Measurements from ENCODE around the gene LSM11. TPM values are rescaled to one million over a fixed set of nuclear protein-coding genes. Genes with fewer than 3 reads are reported as not detected.
A peak's percentile ranks its signal among the peaks of the same experiment; 100 is the strongest.

LSM11 gene
- polyA plus RNA-seq, 1 experiment, result 2.4 TPM

GRCh38 chr5:157761690-157762621 lies 18.4 kb downstream of the LSM11 start:
- TF ChIP-seq CTCF (IDR thresholded peaks at IDR 0.05; ENCODE audit: insufficient read depth, low read depth, low read length), result peak; percentile 82
- ChIA-PET POLR2A (no interaction called here), CTCF (interaction anchor here (0.5 to 6.2 kb wide), 21 partner anchors 8 to 1369 kb away, joined by 3 to 33 read pairs (median 3); partner anchors contain the start of genes CLINT1, LSM11 and THG1L)
- no peak overlapping the region for H3K4me3 ChIP-seq (ENCODE audit: low read depth, low read length)
- H3K36me3 ChIP-seq (ENCODE audit: control insufficient read depth, insufficient read depth, low read length), result no peaks in the 10 kb centered on the region
- DNase-seq (ENCODE audit: low read depth), result no peak
- H3K27me3 ChIP-seq (ENCODE audit: control insufficient read depth, insufficient read depth, low read length), result no peaks in the 10 kb centered on the region

GRCh38 chr5:157764531-157764930 lies 21.0 kb downstream of the LSM11 start:
- no peaks in the 10 kb centered on the region for H3K36me3 ChIP-seq (ENCODE audit: control insufficient read depth, insufficient read depth, low read length)
- CTCF ChIA-PET, result interaction anchor here (0.6 to 6.2 kb wide), 6 partner anchors 10 to 230 kb away, joined by 3 to 33 read pairs (median 4); no protein-coding TSS in a partner anchor
- no peak for DNase-seq (ENCODE audit: low read depth)
- no peak overlapping the region for H3K4me3 ChIP-seq (ENCODE audit: low read depth, low read length)
- TF ChIP-seq CTCF (IDR thresholded peaks at IDR 0.05; ENCODE audit: insufficient read depth, low read depth, low read length), result no peak
- POLR2A ChIA-PET, result no interaction called here
- H3K27me3 ChIP-seq (ENCODE audit: control insufficient read depth, insufficient read depth, low read length), result no peaks in the 10 kb centered on the region

GRCh38 chr5:157766442-157766841 lies 22.9 kb downstream of the LSM11 start:
- POLR2A ChIA-PET, result no interaction called here

GRCh38 chr5:157766902-157767301 lies 23.4 kb downstream of the LSM11 start:
- Histone ChIP-seq H3K4me3 (ENCODE audit: low read depth, low read length) (no peak overlapping the region), H3K36me3 (ENCODE audit: control insufficient read depth, insufficient read depth, low read length) (no peaks in the 10 kb centered on the region), H3K27me3 (ENCODE audit: control insufficient read depth, insufficient read depth, low read length) (no peaks in the 10 kb centered on the region; the same call in 1 of the 2 replicates)
- TF ChIP-seq CTCF (IDR thresholded peaks at IDR 0.05; ENCODE audit: insufficient read depth, low read depth, low read length), result no peak
- ChIA-PET CTCF (interaction anchor here (3.0 kb wide), 1 partner anchor 23 kb away, joined by 8 read pairs; the partner anchor contains the start of gene LSM11), POLR2A (no interaction called here)
- no peak for DNase-seq (ENCODE audit: low read depth)

More at GRCh38 chr5:157766442-157766841, 22.9 kb downstream of the LSM11 start:
- Histone ChIP-seq H3K27me3 (ENCODE audit: control insufficient read depth, insufficient read depth, low read length) (no peaks in the 10 kb centered on the region; the same call in 1 of the 2 replicates), H3K4me3 (ENCODE audit: low read depth, low read length) (no peak overlapping the region), H3K36me3 (ENCODE audit: control insufficient read depth, insufficient read depth, low read length) (no peaks in the 10 kb centered on the region)
- DNase-seq (ENCODE audit: low read depth), result no peak
- TF ChIP-seq CTCF (IDR thresholded peaks at IDR 0.05; ENCODE audit: insufficient read depth, low read depth, low read length), result no peak
- CTCF ChIA-PET, result interaction anchor here (0.8 to 3.0 kb wide), 2 partner anchors 18 to 23 kb away, joined by 3 to 8 read pairs; partner anchors contain the start of gene LSM11

- Histone ChIP-seq H3K4me3 (ENCODE audit: low read depth, low read length) (no peak overlapping the region), H3K27me3 (ENCODE audit: control insufficient read depth, insufficient read depth, low read length) (no peaks in the 10 kb centered on the region; the same call in 1 of the 2 replicates), H3K36me3 (ENCODE audit: control insufficient read depth, insufficient read depth, low read length) (no peaks in the 10 kb centered on the region)
- ChIA-PET POLR2A (no interaction called here), CTCF (interaction anchor here (1.2 to 3.0 kb wide), 3 partner anchors 10 to 227 kb away, joined by 3 to 8 read pairs (median 3); partner anchors contain the start of gene LSM11)
- DNase-seq (ENCODE audit: low read depth), result no peak
- no peak for TF ChIP-seq CTCF (IDR thresholded peaks at IDR 0.05; ENCODE audit: insufficient read depth, low read depth, low read length)
Measured at GRCh38 chr5:157767689-157768088, 24.2 kb downstream of the LSM11 start.

Data from BJ (cell line).